ENCODE data around the gene KCNQ1OT1. TPM values are rescaled to one million over a fixed set of nuclear protein-coding genes. Genes with fewer than 3 reads are reported as not detected.

The KCNQ1OT1 gene
- total RNA-seq, 1 donor from 2014 or later: 3.9 TPM

DNA sequence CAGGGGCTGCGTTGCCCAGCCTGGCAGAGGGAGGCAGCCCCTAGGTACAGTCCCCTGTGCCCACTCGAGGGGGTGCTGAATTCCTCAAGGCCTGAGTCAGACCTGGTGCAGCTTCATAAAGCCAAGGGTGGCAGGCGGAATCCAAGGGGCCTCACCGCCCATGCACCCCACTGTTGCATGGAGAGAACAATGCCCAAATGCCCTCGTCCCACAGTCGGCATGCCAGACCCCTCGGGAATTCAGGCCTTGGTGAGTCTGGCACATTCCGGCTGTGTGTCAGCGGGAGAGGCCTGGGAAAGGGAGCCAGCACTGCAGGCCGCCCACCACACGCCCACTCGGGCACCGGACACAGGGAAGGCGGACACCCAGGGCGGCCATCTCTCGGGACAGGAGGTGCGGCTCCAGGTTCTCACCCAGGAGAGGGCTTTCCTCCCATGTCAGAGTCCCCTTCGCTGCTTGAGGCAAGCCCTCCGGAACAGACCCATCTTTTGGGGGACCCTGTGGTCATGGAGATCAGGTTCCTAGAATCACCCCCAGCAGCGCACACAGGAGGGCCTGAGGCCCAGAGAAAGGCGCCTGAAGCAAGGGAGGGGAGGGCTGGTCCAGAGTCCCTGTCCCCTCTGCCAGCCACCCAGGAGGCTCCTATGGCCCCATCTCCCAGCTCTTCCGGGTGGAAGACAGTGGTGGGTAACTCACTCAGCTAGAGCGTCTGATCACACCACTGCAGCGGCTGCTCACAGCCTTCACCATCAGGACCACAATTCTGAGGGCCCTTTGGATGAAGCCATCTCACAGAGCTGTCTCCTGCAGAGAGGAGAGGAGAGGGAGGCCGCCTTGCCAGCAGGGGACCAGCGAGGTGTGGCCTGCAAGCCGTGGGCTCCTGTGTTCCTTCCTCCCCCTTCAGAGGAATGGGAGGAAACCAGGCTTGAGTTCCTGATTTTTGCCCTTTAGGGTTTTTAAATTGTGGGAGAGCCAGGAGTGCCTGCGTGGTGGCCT lies 31.6 kb upstream of the KCNQ1OT1 start:
- H3K36me3 Mint-ChIP-seq (ENCODE audit: unreplicated experiment): no peaks in the 10 kb centered on the region
- H3K27ac Mint-ChIP-seq (ENCODE audit: unreplicated experiment): no peak overlapping the region
- no peak for DNase-seq (ENCODE audit: extremely low spot score, unreplicated experiment)
- no peaks in the 10 kb centered on the region for H3K9me3 Mint-ChIP-seq (ENCODE audit: unreplicated experiment)
- TF ChIP-seq, protein P1, sequence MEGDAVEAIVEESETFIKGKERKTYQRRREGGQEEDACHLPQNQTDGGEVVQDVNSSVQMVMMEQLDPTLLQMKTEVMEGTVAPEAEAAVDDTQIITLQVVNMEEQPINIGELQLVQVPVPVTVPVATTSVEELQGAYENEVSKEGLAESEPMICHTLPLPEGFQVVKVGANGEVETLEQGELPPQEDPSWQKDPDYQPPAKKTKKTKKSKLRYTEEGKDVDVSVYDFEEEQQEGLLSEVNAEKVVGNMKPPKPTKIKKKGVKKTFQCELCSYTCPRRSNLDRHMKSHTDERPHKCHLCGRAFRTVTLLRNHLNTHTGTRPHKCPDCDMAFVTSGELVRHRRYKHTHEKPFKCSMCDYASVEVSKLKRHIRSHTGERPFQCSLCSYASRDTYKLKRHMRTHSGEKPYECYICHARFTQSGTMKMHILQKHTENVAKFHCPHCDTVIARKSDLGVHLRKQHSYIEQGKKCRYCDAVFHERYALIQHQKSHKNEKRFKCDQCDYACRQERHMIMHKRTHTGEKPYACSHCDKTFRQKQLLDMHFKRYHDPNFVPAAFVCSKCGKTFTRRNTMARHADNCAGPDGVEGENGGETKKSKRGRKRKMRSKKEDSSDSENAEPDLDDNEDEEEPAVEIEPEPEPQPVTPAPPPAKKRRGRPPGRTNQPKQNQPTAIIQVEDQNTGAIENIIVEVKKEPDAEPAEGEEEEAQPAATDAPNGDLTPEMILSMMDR (IDR thresholded peaks at IDR 0.05): no peak
- H3K4me1 Mint-ChIP-seq (ENCODE audit: unreplicated experiment): peaks cover 3% of the 10 kb centered on the region
- peaks cover 12% of the 10 kb centered on the region for H3K27me3 Mint-ChIP-seq (ENCODE audit: unreplicated experiment)
- no peak overlapping the region for H3K4me3 Mint-ChIP-seq (ENCODE audit: unreplicated experiment)

DNA sequence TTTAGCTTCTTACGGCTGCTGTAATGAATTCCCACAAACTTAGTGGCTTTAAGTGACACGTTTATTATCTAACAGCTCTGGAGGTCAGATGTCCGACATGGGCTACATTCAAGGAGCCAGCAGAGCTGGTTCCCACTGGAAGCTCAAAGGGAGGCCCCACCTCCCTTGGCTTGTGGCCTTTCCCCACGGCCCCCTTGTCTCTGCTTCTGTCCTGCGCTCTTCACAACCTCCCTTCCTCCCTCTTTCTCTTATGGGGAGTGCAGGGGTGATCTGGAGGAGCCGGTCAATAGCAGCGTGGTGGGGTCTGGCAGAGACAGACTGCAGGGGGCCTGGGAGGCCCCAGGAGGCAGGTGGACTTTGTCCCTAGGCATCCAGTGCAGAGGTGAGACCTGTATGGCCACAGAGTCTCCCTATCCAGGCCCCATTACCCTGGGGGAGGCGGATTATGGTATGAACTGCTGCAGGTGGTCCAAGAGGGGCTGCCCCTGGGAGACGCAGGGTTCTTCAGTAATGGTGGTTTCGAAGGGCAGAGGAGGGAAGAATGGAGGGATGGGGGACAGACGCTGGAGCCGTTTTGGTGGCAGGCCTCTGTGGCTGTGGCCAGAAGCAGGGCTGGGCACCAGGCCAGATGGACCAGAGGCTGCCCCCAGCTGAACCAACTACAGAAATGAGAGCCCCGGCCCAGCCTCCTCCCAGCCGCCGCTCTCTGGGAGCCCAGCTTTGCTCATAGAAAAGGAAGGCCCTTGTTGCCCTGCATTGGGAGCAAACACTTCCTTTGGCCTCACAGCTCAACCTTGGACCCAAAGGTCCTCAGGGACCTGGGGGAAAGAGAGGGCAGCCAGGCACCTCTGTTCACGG lies 30.7 kb upstream of the KCNQ1OT1 start:
- H3K9me3 Mint-ChIP-seq (ENCODE audit: unreplicated experiment): no peaks in the 10 kb centered on the region
- H3K4me3 Mint-ChIP-seq (ENCODE audit: unreplicated experiment): no peak overlapping the region
- no peak overlapping the region for H3K27ac Mint-ChIP-seq (ENCODE audit: unreplicated experiment)
- peaks cover 16% of the 10 kb centered on the region for H3K27me3 Mint-ChIP-seq (ENCODE audit: unreplicated experiment)
- no peaks in the 10 kb centered on the region for H3K36me3 Mint-ChIP-seq (ENCODE audit: unreplicated experiment)
- no peak for DNase-seq (ENCODE audit: extremely low spot score, unreplicated experiment)
- TF ChIP-seq, protein P1 (IDR thresholded peaks at IDR 0.05): no peak
- peaks cover 7% of the 10 kb centered on the region for H3K4me1 Mint-ChIP-seq (ENCODE audit: unreplicated experiment)

DNA sequence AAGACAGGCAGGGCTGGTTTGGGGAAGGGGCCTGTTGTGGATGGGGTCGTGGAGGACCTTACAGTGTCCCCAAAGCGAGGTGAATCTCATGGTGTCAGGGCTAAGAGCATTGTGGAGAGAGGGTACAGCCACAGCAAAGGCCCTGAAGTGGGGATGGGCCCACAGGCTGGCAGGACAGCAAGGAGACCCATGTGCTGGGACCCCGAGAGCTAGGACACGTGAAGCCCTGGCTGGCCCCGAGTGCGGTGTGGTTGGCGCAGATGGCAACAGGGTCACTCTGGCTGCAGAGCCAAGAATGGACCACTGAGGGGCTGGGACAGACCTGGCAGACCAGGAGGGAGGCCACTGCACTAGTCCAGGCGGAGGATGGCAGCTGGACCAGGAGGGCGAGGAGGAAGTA lies 30.0 kb upstream of the KCNQ1OT1 start:
- TF ChIP-seq, protein P1 (IDR thresholded peaks at IDR 0.05): no peak
- Mint-ChIP-seq H3K4me3 (ENCODE audit: unreplicated experiment) (no peak overlapping the region), H3K4me1 (ENCODE audit: unreplicated experiment) (peaks cover 7% of the 10 kb centered on the region), H3K36me3 (ENCODE audit: unreplicated experiment) (no peaks in the 10 kb centered on the region), H3K27me3 (ENCODE audit: unreplicated experiment) (peaks cover 16% of the 10 kb centered on the region), H3K9me3 (ENCODE audit: unreplicated experiment) (no peaks in the 10 kb centered on the region), H3K27ac (ENCODE audit: unreplicated experiment) (no peak overlapping the region)
- no peak for DNase-seq (ENCODE audit: extremely low spot score, unreplicated experiment)

DNA sequence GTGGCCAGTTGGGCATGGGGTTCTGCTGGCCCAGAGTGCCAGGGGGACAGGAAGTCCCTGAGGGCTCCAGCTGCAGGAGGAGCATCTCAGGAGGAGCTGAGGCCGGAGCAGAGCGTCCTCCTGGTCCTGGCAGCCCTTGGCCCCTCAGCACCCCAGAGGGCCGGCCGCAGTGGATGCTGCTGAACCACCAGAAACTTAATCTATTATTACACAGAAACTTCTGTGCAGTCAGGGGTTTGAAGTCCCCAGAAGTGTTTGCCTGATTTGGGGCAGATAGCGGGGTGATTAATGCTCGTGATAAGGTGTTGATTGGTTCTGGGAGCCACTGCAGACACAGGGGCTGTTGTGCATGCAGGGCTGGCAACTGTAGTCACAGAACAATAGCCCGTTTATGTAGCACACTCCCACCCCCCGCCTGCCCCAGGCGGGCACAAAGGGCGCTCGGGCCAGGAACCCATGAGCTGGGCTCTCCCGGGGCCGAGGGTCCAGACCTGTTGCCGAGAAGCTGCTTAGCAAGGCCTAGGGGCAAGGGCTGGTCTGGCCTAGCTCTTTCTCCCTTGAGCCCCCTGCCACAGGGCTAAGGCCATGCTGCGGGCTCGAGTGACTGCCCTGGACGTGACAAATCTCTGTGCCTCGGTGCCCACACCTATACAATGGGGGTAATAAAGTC lies 29.0 kb upstream of the KCNQ1OT1 start:
- Mint-ChIP-seq H3K36me3 (ENCODE audit: unreplicated experiment) (no peaks in the 10 kb centered on the region), H3K9me3 (ENCODE audit: unreplicated experiment) (no peaks in the 10 kb centered on the region), H3K4me1 (ENCODE audit: unreplicated experiment) (peaks cover 7% of the 10 kb centered on the region), H3K27me3 (ENCODE audit: unreplicated experiment) (peaks cover 23% of the 10 kb centered on the region), H3K27ac (ENCODE audit: unreplicated experiment) (no peak overlapping the region), H3K4me3 (ENCODE audit: unreplicated experiment) (no peak overlapping the region)
- no peak for DNase-seq (ENCODE audit: extremely low spot score, unreplicated experiment)
- TF ChIP-seq, protein P1 (IDR thresholded peaks at IDR 0.05): no peak

Data from osteocyte (in vitro differentiated cells).